Progenitor cell of endocrine pancreas (in vitro differentiated cells): ENCODE data around the gene HSPB6. TPM values are rescaled to one million over a fixed set of nuclear protein-coding genes. Genes with fewer than 3 reads are reported as not detected.

ENCODE experiments used
- DNase-seq: peaks from one replicate; pipeline ENCODE4 v3.0.0; 2021; ENCODE audit warnings: low spot score; ENCODE audit not compliant: unreplicated experiment
- H3K27ac Mint-ChIP-seq: 2 replicates; pipeline ENCODE4 v1.8.0; 2021; ENCODE audit warnings: mild to moderate bottlenecking, moderate library complexity, mixed read lengths
- H3K27me3 Mint-ChIP-seq: 2 replicates; pipeline ENCODE4 v1.8.0; 2021; ENCODE audit warnings: mixed read lengths
- H3K36me3 Mint-ChIP-seq: 2 replicates; pipeline ENCODE4 v1.8.0; 2022; ENCODE audit warnings: mixed read lengths; ENCODE audit not compliant: insufficient read depth
- H3K4me1 Mint-ChIP-seq: 2 replicates; pipeline ENCODE4 v1.8.0; 2021; ENCODE audit warnings: low read depth, mixed read lengths
- H3K4me3 Mint-ChIP-seq: 2 replicates; pipeline ENCODE4 v1.8.0; 2021; ENCODE audit warnings: low read depth, mild to moderate bottlenecking, moderate library complexity, mixed read lengths
- H3K9me3 Mint-ChIP-seq: 2 replicates; pipeline ENCODE4 v1.8.0; 2021; ENCODE audit warnings: low read depth, mixed read lengths
- total RNA-seq: library from RNA; stranded (reverse); gene quantifications from 2 replicates; pipeline ENCODE4 v1.2.1, GENCODE V29; 2021
- TF ChIP-seq, protein P1 (sequence below): fragments of 200-600 bp; sonication (generic); IDR thresholded peaks from one replicate; pipeline ENCODE4 v1.5.0; 2021; ENCODE audit warnings: antibody characterized with exemption, mild to moderate bottlenecking; ENCODE audit not compliant: unreplicated experiment

Gene HSPB6
- total RNA-seq, 1 donor from 2014 or later: not detected

DNA sequence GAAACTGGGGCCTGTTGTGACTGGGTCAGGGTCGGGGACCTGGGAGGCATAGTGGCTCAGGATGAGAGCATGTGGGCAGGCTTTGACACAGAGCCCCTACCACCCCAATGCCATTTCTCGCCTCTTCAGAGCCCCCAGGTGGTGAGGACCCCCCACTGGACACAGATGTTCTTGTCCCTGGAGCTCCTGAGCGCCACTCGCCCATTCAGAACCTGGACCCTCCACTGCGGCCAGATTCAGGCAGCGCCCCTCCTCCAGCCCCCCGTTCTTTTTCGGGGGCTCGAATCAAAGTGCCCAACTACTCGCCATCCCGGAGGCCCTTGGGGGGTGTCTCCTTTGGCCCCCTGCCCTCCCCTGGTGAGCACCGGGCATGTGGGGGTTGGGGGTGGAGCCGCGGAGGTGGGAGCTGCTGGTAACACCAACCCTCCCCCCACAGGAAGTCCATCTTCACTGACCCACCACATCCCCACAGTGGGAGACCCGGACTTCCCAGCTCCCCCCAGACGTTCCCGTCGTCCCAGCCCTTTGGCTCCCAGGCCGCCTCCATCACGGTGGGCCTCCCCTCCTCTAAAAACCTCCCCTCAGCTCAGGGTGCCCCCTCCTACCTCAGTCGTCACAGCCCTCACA is 24.9 kb downstream of the HSPB6 start:
- peaks cover 32% of the 10 kb centered on the region for H3K36me3 Mint-ChIP-seq
- TF ChIP-seq, protein P1, sequence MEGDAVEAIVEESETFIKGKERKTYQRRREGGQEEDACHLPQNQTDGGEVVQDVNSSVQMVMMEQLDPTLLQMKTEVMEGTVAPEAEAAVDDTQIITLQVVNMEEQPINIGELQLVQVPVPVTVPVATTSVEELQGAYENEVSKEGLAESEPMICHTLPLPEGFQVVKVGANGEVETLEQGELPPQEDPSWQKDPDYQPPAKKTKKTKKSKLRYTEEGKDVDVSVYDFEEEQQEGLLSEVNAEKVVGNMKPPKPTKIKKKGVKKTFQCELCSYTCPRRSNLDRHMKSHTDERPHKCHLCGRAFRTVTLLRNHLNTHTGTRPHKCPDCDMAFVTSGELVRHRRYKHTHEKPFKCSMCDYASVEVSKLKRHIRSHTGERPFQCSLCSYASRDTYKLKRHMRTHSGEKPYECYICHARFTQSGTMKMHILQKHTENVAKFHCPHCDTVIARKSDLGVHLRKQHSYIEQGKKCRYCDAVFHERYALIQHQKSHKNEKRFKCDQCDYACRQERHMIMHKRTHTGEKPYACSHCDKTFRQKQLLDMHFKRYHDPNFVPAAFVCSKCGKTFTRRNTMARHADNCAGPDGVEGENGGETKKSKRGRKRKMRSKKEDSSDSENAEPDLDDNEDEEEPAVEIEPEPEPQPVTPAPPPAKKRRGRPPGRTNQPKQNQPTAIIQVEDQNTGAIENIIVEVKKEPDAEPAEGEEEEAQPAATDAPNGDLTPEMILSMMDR: no peak
- no peaks in the 10 kb centered on the region for H3K4me1 Mint-ChIP-seq
- no peak for DNase-seq
- no peaks in the 10 kb centered on the region for H3K9me3 Mint-ChIP-seq
- no peaks in the 10 kb centered on the region for H3K27me3 Mint-ChIP-seq
- H3K27ac Mint-ChIP-seq: no peak overlapping the region
- H3K4me3 Mint-ChIP-seq: no peak overlapping the region

DNA sequence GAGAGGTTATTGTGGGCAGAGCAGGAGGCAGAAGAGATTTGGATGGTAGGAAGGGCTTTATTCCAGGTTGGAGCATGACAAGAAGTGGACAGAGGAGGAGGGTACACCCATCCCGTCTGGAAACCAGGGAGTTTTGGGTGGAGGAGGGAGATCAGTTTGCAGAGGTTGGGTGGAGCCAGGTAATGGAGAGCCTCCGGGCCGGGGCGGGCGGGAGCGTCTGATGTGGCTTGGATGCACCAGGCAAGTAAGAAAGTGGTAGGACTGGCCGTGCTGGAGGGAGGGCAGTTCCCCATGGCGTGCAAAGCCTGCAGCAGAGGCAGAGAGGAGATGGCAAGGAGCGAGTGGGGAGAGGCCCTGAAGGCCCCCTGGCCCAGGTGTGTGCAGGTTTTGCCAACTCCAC is 25.5 kb downstream of the HSPB6 start:
- H3K27me3 Mint-ChIP-seq: no peaks in the 10 kb centered on the region
- H3K4me3 Mint-ChIP-seq: no peak overlapping the region
- H3K9me3 Mint-ChIP-seq: no peaks in the 10 kb centered on the region
- TF ChIP-seq, protein P1: no peak
- H3K4me1 Mint-ChIP-seq: no peaks in the 10 kb centered on the region
- DNase-seq: no peak
- peaks cover 29% of the 10 kb centered on the region for H3K36me3 Mint-ChIP-seq
- no peak overlapping the region for H3K27ac Mint-ChIP-seq

DNA sequence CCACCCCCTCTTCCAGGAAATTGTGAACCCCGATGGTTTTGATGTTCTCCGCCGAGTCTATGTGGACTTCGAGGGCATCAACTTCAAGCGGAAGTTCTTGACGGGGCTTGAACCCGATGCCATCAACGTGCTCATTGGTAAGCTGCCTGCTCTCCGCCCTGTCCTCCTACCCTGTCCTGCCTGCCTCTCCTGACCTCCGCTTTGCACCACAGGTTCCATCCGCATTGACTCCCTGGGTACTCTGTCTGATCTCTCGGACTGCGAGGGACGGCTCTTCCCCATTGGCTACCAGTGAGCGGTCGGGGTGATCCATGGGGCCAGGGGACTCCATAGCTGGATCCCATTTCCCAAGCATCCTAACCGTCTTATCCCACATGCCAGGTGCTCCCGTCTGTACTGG is 26.5 kb downstream of the HSPB6 start:
- peaks cover 29% of the 10 kb centered on the region for H3K36me3 Mint-ChIP-seq
- no peaks in the 10 kb centered on the region for H3K27me3 Mint-ChIP-seq
- H3K4me3 Mint-ChIP-seq: no peak overlapping the region
- TF ChIP-seq, protein P1: no peak
- no peaks in the 10 kb centered on the region for H3K9me3 Mint-ChIP-seq
- no peak for DNase-seq
- H3K4me1 Mint-ChIP-seq: no peaks in the 10 kb centered on the region
- H3K27ac Mint-ChIP-seq: no peak overlapping the region

DNA sequence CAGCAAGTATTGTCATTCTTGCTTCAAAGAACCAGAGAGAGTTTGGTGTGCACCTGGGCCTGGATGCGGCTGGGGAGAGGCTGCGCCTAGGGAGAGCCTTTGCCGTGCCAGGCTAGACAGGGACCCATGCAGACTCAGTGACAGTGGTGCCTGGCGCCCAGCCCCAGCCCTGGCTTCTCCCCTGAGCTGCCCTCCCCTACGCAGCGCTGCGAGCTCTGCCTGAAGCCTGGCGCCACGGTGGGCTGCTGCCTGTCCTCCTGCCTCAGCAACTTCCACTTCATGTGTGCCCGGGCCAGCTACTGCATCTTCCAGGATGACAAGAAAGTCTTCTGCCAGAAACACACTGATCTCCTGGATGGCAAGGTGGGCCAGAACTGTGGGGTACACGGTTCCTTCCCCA is 27.1 kb downstream of the HSPB6 start:
- TF ChIP-seq, protein P1: no peak
- Mint-ChIP-seq H3K4me3 (no peak overlapping the region), H3K4me1 (no peaks in the 10 kb centered on the region), H3K9me3 (no peaks in the 10 kb centered on the region), H3K36me3 (peaks cover 30% of the 10 kb centered on the region), H3K27ac (no peak overlapping the region), H3K27me3 (no peaks in the 10 kb centered on the region)
- DNase-seq: no peak

DNA sequence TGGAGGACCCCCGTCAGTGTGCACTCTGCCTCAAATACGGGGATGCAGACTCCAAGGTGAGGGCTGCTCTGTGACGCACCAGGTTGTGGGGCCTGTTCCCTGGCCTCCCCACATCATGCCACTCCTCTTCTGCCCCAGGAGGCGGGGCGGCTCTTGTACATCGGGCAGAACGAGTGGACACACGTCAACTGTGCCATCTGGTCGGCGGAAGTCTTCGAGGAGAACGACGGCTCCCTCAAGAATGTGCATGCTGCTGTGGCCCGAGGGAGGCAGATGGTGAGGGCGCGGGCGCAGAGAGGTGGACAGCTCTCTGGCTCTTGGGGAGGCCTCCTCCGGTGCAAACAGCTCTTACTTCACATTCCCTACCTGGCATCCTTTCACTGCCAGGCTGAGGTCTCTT is 27.8 kb downstream of the HSPB6 start:
- DNase-seq: no peak
- TF ChIP-seq, protein P1: no peak
- H3K27me3 Mint-ChIP-seq: no peaks in the 10 kb centered on the region
- peaks cover 27% of the 10 kb centered on the region for H3K36me3 Mint-ChIP-seq
- no peaks in the 10 kb centered on the region for H3K9me3 Mint-ChIP-seq
- no peak overlapping the region for H3K4me3 Mint-ChIP-seq
- H3K4me1 Mint-ChIP-seq: no peaks in the 10 kb centered on the region
- no peak overlapping the region for H3K27ac Mint-ChIP-seq
